B cell (primary cell): ENCODE results near the gene XPO6. TPM values are rescaled to one million over a fixed set of nuclear protein-coding genes. Genes with fewer than 3 reads are reported as not detected.

Experiments used
- ATAC-seq: fragments of 200-7000 bp; cut with Tn5 transposase; one replicate; pipeline ENCODE4 v1.10.0; 2021; ENCODE audit warnings: low read depth, mild to moderate bottlenecking, moderate number of reproducible peaks, moderate library complexity
- CTCF ChIA-PET: fragments of 350-600 bp; sonication (Branson Sonifier 250); formaldehyde crosslinking; loops from one replicate; lab custom pipeline; 2021; ENCODE audit warnings: antibody characterized with exemption, inconsistent platforms; lab: Charles Lee
- POLR2A ChIA-PET: fragments of 350-600 bp; sonication (Branson Sonifier 250); formaldehyde crosslinking; loops from one replicate; lab custom pipeline; 2021; ENCODE audit warnings: antibody characterized with exemption; lab: Charles Lee
- DNase-seq: peaks from one replicate; pipeline ENCODE4 v3.0.0; 2013
- H2AFZ ChIP-seq: 2 replicates; pipeline ENCODE4 v1.6.1; 2012; ENCODE audit warnings: mild to moderate bottlenecking, low read depth, low read length; ENCODE audit not compliant: insufficient read depth, poor library complexity, severe bottlenecking
- H3K27ac ChIP-seq, 2 donors: 1 replicate in 1 of 2; 2 replicates in 1 of 2; pipeline ENCODE4 v1.5.1; 2012 to 2013; ENCODE audit warnings: low read length in 2 of 2, mild to moderate bottlenecking in 2 of 2, moderate library complexity in 1 of 2
- H3K27me3 ChIP-seq, 4 experiments: fragments of 200-600 bp in 1 of 4; sonication (generic) in 1 of 4; replicated peaks in 1 of 4; 1 replicate in 2 of 4; 2 replicates in 2 of 4; pipeline versions ENCODE4 v1.6.1 to v1.7.0; 2013 to 2016; ENCODE audit warnings: low read length in 3 of 4, mild to moderate bottlenecking in 2 of 4, mixed read lengths in 1 of 4, moderate library complexity in 1 of 4; ENCODE audit not compliant: insufficient read depth in 4 of 4, control insufficient read depth in 3 of 4; ENCODE audit errors: control extremely low read depth in 1 of 4
- H3K36me3 ChIP-seq, 2 experiments: replicated peaks in 1 of 2; 1 replicate in 1 of 2; 2 replicates in 1 of 2; pipeline versions ENCODE4 v1.6.1 to v1.7.1; 2013; ENCODE audit warnings: low read length in 1 of 2; ENCODE audit not compliant: insufficient read depth in 2 of 2, control insufficient read depth in 1 of 2; ENCODE audit errors: control extremely low read depth in 1 of 2, extremely low read depth in 1 of 2
- H3K4me1 ChIP-seq, 2 donors: fragments of 200-600 bp in 1 of 2; sonication (generic) in 1 of 2; 1 replicate in 1 of 2; 2 replicates in 1 of 2; pipeline versions ENCODE4 v1.5.1 to v1.6.1; 2013 to 2017; ENCODE audit warnings: low read length in 2 of 2; ENCODE audit not compliant: control insufficient read depth in 2 of 2, insufficient read depth in 2 of 2
- H3K4me2 ChIP-seq: replicated peaks from 2 replicates; pipeline ENCODE3; 2012; ENCODE audit warnings: mild to moderate bottlenecking, low read depth, low read length; ENCODE audit not compliant: poor library complexity, severe bottlenecking
- H3K4me3 ChIP-seq, 5 experiments: fragments of 200-600 bp in 1 of 5; sonication (generic) in 1 of 5; 1 replicate in 3 of 5; 2 replicates in 2 of 5; pipeline versions ENCODE4 v1.5.1 to v1.7.0; 2011 to 2016; ENCODE audit warnings: low read length in 4 of 5, mild to moderate bottlenecking in 4 of 5, low read depth in 2 of 5, control low read depth in 1 of 5, moderate library complexity in 1 of 5; ENCODE audit not compliant: insufficient read depth in 1 of 5; ENCODE audit errors: control extremely low read depth in 1 of 5, extremely low read depth in 1 of 5
- H3K79me2 ChIP-seq: fragments of 200-600 bp; sonication (generic); one replicate; pipeline ENCODE4 v1.6.0; 2016; ENCODE audit warnings: low read length; ENCODE audit not compliant: control insufficient read depth, insufficient read depth
- H3K9ac ChIP-seq: fragments of 200-600 bp; sonication (generic); 2 replicates; pipeline ENCODE4 v1.6.1; 2017; ENCODE audit warnings: mild to moderate bottlenecking, low read length, moderate library complexity
- H3K9me3 ChIP-seq, 3 donors: one replicate each; pipeline versions ENCODE4 v1.6.1 to v1.7.1; 2013; ENCODE audit warnings: low read length in 2 of 3; ENCODE audit not compliant: control insufficient read depth in 2 of 3, insufficient read depth in 1 of 3; ENCODE audit errors: control extremely low read depth in 1 of 3
- H4K20me1 ChIP-seq: 2 replicates; pipeline ENCODE4 v1.6.0; 2012; ENCODE audit warnings: mild to moderate bottlenecking, low read length; ENCODE audit not compliant: insufficient read depth, control insufficient read depth, poor library complexity, severe bottlenecking
- H3K27ac Mint-ChIP-seq: one replicate; pipeline ENCODE4 v1.8.0; 2021; ENCODE audit warnings: mixed read lengths
- H3K27me3 Mint-ChIP-seq: one replicate; pipeline ENCODE4 v1.8.0; 2021; ENCODE audit warnings: mixed read lengths
- H3K4me1 Mint-ChIP-seq: one replicate; pipeline ENCODE4 v1.8.0; 2021; ENCODE audit warnings: mixed read lengths
- H3K4me3 Mint-ChIP-seq: one replicate; pipeline ENCODE4 v1.8.0; 2021; ENCODE audit warnings: mixed read lengths
- H3K9me3 Mint-ChIP-seq: one replicate; pipeline ENCODE4 v1.8.0; 2022; ENCODE audit warnings: mixed read lengths; ENCODE audit not compliant: insufficient read depth
- EZH2 ChIP-seq: IDR thresholded peaks from 2 replicates; pipeline ENCODE4 v1.6.1; 2012; ENCODE audit warnings: borderline replicate concordance, low read depth, mild to moderate bottlenecking, moderate library complexity, low read length; ENCODE audit not compliant: insufficient read depth, poor library complexity, severe bottlenecking
- WGBS: methylation state at CpG from one replicate; pipeline ENCODE4 v1.1.5; 2013; ENCODE audit warnings: missing lambda C conversion rate; ENCODE audit not compliant: insufficient coverage; 5-methylcytosine and 5-hydroxymethylcytosine counted together
- intact Hi-C: fragments of 100-400 bp; cut with micrococcal nuclease; formaldehyde crosslinking; loops from one replicate; pipeline ENCODE4 v1.10.0; 2022
- polyA plus RNA-seq: library from polyadenylated mRNA; depleted of rRNA; stranded (reverse); fragments of >200 nt; gene quantifications from 2 replicates; pipeline ENCODE4 v1.2.3, GENCODE V29; 2012
- total RNA-seq, 2 donors: library from RNA; stranded (reverse); fragments of 120-200 nt in 1 of 2; gene quantifications; 1 replicate in 1 of 2; 2 replicates in 1 of 2; pipeline versions ENCODE4 v1.2.3 to v1.2.4, GENCODE V29; 2013 to 2022
- TF ChIP-seq, protein P1 (sequence below): fragments of 200-600 bp; IDR thresholded peaks from one replicate; pipeline ENCODE4 v1.8.0; 2022; ENCODE audit warnings: antibody characterized with exemption, mild to moderate bottlenecking

The XPO6 gene
- total and polyA plus RNA-seq, 2 donors (not counting 1 experiment from before 2014, with no cell fraction given) = 259 to 303 TPM

DNA sequence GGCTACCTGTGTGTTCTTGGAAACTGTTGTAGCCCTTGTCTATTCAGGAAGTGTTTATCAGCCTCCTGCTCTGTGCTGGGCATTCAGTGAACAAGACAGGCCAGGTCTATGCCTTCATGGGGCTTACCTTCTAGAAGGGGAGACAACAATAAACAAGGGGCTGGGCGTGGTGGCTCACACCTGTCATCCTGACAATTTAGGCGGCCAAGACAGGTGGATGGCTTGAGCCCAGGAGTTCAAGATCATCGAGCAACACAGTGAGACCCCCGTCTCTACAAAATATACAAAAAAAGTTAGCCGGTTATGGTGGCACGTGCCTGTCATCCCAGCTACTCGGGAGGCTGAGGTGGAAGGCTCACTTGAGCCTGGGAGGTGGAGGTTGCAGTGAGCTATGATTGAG is 142.8 kb downstream of the XPO6 start:
- no peaks in the 10 kb centered on the region for H3K4me1 ChIP-seq
- TF ChIP-seq, protein P1, sequence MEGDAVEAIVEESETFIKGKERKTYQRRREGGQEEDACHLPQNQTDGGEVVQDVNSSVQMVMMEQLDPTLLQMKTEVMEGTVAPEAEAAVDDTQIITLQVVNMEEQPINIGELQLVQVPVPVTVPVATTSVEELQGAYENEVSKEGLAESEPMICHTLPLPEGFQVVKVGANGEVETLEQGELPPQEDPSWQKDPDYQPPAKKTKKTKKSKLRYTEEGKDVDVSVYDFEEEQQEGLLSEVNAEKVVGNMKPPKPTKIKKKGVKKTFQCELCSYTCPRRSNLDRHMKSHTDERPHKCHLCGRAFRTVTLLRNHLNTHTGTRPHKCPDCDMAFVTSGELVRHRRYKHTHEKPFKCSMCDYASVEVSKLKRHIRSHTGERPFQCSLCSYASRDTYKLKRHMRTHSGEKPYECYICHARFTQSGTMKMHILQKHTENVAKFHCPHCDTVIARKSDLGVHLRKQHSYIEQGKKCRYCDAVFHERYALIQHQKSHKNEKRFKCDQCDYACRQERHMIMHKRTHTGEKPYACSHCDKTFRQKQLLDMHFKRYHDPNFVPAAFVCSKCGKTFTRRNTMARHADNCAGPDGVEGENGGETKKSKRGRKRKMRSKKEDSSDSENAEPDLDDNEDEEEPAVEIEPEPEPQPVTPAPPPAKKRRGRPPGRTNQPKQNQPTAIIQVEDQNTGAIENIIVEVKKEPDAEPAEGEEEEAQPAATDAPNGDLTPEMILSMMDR = no peak
- no peak for TF ChIP-seq EZH2
- H3K36me3 ChIP-seq = no peaks in the 10 kb centered on the region
- Mint-ChIP-seq H3K9me3 (peaks cover 2% of the 10 kb centered on the region), H3K27me3 (peaks cover 30% of the 10 kb centered on the region), H3K27ac (no peak overlapping the region), H3K4me3 (no peak overlapping the region), H3K4me1 (no peaks in the 10 kb centered on the region)
- no peak overlapping the region for H2AFZ ChIP-seq
- no peak for ATAC-seq
- no peak overlapping the region for H3K27ac ChIP-seq
- no peak overlapping the region for H3K4me2 ChIP-seq
- no peaks in the 10 kb centered on the region for H3K79me2 ChIP-seq
- ChIA-PET POLR2A (no interaction called here), CTCF (interaction anchor here (1.1 to 3.3 kb wide), 2 partner anchors 96 to 149 kb away, joined by 3 to 14 read pairs; no protein-coding TSS in a partner anchor)
- peaks cover 0 to 7% (median 0%) of the 10 kb centered on the region in 3 donors for H3K9me3 ChIP-seq
- H3K4me3 ChIP-seq = no peak overlapping the region
- DNase-seq = no peak
- H3K9ac ChIP-seq = no peak overlapping the region
- intact Hi-C loops = no loop called here
- peaks cover 0 to 3% (median 0%) of the 10 kb centered on the region in 4 experiments for H3K27me3 ChIP-seq
- no peaks in the 10 kb centered on the region for H4K20me1 ChIP-seq
- WGBS = 89% methylated on average over 3 of the region's 7 CpGs

DNA sequence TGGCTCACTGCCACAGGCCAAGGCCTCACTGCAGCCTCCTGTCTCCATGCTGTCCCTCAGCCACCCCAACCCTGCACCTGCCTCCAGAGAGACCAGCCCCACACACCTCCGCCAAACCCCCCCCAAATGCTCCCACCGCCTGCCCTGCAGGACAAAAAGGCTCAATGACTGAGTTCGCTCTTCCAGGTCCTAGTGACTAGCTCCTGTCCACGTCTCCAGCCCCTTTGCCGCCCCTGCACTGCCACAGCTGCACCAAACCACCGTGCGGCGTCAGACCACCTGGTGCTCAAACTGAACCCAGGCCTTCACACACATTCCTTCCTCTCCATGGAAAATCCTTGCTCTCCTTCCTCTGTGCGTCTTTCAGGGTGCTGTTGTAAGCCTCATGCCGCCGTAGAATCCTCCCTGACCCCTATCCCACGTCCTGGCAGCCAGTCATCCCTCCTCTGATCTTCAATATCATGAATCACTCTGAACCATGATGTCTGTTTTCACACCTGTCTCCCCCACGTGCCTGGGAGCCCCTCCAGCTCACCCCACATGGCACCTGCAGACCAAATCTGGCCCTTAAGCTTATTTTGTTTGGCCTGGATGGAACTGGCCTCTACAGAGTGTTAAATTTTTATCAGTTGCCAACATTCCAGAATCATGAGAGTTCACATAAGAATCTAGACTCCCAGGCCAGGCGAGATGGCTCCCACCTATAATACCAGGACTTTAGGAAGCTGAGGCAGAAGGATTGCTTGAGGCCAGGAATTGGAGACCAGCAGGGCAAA is 144.0 kb downstream of the XPO6 start:
- 93% methylated on average over 12 of the region's 14 CpGs for WGBS
- H3K36me3 ChIP-seq = no peaks in the 10 kb centered on the region
- H4K20me1 ChIP-seq = no peaks in the 10 kb centered on the region
- no peak overlapping the region for H3K27ac ChIP-seq
- H3K79me2 ChIP-seq = no peaks in the 10 kb centered on the region
- no peak overlapping the region for H3K4me2 ChIP-seq
- Mint-ChIP-seq H3K27ac (no peak overlapping the region), H3K9me3 (no peaks in the 10 kb centered on the region), H3K4me3 (no peak overlapping the region), H3K4me1 (no peaks in the 10 kb centered on the region), H3K27me3 (peaks cover 30% of the 10 kb centered on the region)
- no peak overlapping the region for H3K4me3 ChIP-seq
- peaks cover 0 to 3% (median 0%) of the 10 kb centered on the region in 4 experiments for H3K27me3 ChIP-seq
- no peak for ATAC-seq
- no peak overlapping the region for H3K9ac ChIP-seq
- intact Hi-C loops = no loop called here
- POLR2A ChIA-PET = interaction anchor here (0.6 kb wide), 1 partner anchor 923 kb away, joined by 3 read pairs; no protein-coding TSS in a partner anchor
- no peak overlapping the region for H2AFZ ChIP-seq
- no peaks in the 10 kb centered on the region for H3K4me1 ChIP-seq
- no peak for DNase-seq
- TF ChIP-seq EZH2 = no peak
- TF ChIP-seq, protein P1 = no peak
- peaks cover 0 to 7% (median 0%) of the 10 kb centered on the region in 3 donors for H3K9me3 ChIP-seq
- CTCF ChIA-PET = interaction anchor here (1.2 kb wide), 1 partner anchor 151 kb away, joined by 3 read pairs; no protein-coding TSS in a partner anchor
